Coronary artery (tissue), 2 donors: ENCODE results near the gene LRRD1.
"Not testable (repeated sequence)": the region's sequence is repeated elsewhere in the genome, so short reads cannot be mapped to it uniquely, and the experiment has no call there.

Source experiments
- DNase-seq: peaks from one replicate; pipeline ENCODE4 v3.0.0-alpha.2; 2017; ENCODE audit warnings: low spot score
- H3K27ac ChIP-seq, 2 donors: fragments of 200-600 bp; sonication (generic); one replicate each; pipeline ENCODE4 v1.5.1; 2016 to 2019
- H3K4me3 ChIP-seq: fragments of 200-600 bp; sonication (generic); 2 replicates; pipeline ENCODE4 v1.5.1; 2016; ENCODE audit warnings: mild to moderate bottlenecking, moderate library complexity
- TF ChIP-seq, protein P1 (sequence below): fragments of 200-600 bp; sonication (generic); IDR thresholded peaks from one replicate; pipeline ENCODE4 v1.5.1; 2019; ENCODE audit warnings: antibody characterized with exemption

LRRD1 gene

DNA sequence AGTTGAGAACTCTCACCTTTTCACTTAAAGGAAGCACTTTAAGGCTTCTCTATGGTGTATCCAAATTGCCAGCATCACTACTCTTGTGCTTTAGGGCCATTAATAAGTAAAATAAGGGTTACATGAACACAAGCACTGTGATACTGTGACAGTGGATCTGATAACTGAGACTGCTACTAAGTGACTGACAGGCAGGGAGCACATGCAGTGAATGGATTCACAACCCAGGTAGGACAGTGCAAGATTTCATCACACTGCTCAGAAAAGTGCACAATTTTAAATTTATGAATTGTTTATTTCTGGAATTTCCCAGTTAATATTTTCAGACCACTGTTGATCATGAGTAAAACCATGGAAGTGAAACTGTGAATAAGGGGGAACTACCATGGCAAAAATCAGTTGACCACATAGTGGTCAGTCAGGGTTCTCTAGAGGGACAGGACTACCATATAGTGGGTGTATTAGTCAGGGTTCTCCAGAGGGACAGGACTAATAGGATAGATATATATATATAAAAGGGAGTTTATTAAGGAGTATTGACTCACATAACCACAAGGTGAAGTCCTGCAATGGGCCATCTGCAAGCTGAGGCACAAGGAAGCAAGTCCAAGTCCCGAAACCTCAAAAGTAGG is 23.7 kb downstream of the LRRD1 start:
- TF ChIP-seq, protein P1, sequence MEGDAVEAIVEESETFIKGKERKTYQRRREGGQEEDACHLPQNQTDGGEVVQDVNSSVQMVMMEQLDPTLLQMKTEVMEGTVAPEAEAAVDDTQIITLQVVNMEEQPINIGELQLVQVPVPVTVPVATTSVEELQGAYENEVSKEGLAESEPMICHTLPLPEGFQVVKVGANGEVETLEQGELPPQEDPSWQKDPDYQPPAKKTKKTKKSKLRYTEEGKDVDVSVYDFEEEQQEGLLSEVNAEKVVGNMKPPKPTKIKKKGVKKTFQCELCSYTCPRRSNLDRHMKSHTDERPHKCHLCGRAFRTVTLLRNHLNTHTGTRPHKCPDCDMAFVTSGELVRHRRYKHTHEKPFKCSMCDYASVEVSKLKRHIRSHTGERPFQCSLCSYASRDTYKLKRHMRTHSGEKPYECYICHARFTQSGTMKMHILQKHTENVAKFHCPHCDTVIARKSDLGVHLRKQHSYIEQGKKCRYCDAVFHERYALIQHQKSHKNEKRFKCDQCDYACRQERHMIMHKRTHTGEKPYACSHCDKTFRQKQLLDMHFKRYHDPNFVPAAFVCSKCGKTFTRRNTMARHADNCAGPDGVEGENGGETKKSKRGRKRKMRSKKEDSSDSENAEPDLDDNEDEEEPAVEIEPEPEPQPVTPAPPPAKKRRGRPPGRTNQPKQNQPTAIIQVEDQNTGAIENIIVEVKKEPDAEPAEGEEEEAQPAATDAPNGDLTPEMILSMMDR, result no peak
- no peak for DNase-seq
- Histone ChIP-seq H3K4me3 (no peak overlapping the region), H3K27ac (no peak overlapping the region)

DNA sequence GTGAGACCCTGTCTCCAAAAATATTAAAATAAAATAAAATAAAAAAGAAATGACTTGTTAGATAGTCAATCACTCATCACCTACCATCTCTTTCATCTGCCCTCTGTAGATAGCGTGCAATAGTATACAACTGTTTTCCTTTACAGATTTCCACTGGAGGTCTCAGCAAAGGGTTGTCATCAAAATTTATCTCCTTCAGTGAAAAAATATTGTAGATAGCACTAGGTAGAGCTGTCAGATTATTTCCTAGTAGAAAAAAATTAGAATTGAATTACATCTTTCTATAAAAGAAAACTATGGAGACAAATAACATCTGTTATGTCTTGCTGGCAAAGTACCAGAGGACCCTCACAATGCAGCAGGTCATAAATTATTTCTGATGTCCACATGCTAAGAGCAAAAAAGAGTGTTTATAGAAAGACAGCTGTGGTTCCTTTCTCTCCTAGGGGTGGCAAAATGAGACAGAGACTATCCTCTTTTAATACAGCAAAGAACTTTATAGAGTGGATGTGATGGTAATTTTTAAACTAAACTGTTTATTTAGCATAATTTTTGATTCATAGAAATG is 28.4 kb downstream of the LRRD1 start:
- TF ChIP-seq, protein P1, result no peak
- Histone ChIP-seq H3K4me3 (no peak overlapping the region), H3K27ac (no peak overlapping the region)
- no peak for DNase-seq

DNA sequence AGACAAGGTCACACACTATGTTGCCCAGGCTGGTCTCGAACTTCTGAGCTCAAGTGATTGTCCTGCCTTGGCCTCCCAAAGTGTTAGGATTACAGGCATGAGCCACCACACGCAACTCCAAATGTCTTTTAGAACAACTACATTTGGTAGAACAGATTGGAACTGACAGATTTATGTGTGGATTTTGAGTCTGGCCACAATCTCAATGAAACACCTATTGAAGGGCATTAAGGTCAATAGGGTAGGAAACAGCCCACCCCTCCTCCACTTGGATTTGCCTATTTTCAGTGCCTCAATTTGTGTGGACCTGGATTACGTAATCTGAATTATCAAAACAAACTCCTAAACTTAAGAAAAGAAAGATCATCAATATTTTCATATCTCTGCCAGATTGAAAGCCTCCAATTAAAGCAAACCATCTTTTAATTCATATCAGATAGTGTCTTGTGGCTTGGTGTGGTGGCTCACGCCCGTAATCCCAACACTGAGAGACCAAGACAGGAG is 29.2 kb downstream of the LRRD1 start:
- TF ChIP-seq, protein P1, result no peak
- Histone ChIP-seq H3K4me3 (no peak overlapping the region), H3K27ac (no peak overlapping the region)
- no peak for DNase-seq

DNA sequence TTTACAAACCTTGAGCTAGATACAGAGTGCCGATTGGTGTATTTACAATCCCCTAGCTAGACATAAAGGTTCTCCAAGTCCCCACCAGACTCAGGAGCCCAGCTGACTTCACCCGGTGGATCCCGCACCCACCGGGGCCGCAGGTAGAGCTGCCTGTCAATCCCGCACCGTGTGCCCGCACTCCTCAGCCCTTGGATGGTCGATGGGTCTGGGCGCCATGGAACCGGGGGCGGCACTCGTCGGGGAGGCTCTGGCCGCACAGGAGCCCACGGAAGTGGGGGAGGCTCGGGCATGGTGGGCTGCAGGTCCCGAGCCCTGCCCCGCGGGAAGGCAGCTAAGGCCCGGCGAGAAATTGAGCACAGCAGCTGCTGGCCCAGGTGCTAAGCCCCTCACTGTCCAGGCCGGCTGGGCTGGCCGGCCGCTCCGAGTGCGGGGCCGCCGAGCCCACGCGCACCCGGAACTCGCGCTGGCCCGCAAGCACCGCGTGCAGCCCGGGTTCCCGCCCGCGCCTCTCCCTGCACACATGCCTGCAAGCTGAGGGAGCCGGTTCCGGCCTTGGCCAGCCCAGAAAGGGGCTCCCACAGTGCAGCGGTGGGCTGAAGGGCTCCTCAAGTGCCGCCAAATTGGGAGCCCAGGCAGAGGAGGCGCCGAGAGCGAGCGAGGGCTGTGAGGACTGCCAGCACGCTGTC is 35.6 kb downstream of the LRRD1 start:
- DNase-seq, H3K4me3 ChIP-seq: not testable (repeated sequence)

DNA sequence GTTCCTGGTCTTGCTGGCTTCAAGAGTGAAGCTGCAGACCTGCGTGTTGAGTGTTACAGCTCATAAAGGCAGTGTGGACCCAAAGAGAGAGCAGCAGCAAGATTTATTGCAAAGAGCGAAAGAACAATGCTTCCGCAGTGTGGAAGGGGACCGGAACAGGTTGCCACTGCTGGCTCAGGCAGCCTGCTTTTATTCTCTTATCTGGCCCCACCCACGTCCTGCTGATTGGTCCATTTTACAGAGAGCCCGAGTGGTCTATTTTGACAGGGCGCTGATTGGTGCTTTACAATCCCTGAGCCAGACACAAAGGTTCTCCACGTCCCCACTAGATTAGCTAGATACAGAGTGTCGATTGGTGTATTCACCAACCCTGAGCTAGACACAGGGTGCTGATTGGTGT is 36.2 kb downstream of the LRRD1 start:
- H3K27ac ChIP-seq, H3K4me3 ChIP-seq, DNase-seq: not testable (repeated sequence)

More for the DNA sequence above, 35.6 kb downstream of the LRRD1 start:
- not testable (repeated sequence) for H3K27ac ChIP-seq

DNA sequence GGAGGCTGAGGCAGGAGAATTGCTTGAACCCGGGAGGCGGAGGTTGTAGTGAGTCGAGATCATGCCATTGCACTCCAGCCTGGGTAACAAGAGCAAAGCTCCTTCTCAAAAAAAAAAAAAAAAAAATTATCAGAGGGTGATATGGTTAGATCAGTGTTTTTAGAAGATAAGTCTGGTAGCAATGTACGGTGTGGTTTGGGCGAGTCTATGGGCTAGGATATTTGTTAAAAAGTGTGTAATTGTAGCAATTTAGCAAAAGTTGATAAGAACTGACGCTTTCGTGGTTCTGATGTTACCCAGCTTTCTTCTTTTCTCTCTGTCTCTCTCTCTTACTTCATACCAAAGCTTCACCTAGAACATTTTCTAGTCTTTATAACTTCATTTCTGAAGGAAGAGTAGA is 37.8 kb downstream of the LRRD1 start:
- H3K27ac ChIP-seq, result no peak overlapping the region
- TF ChIP-seq, protein P1, result no peak
- DNase-seq, result no peak
- no peak overlapping the region for H3K4me3 ChIP-seq

DNA sequence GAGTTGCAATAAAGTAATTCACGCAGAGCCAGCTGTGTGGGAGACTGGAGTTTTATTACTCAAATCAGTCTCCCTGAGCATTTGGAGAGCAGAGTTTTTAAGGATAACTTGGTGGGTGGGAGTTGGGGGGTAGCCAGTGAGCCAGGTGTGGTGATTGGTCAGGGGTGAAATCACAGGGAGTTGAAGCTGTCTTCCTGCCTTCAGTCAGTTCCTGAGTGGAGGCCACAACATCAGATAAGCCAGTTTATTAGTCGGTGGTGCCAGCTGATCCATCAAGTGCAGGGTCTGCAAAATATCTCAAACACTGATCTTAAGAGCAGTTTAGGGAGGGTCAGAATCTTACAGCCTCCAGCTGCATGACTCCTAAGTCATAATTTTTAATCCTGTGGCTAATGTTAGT is 41.4 kb downstream of the LRRD1 start:
- Histone ChIP-seq H3K27ac (no peak overlapping the region), H3K4me3 (no peak overlapping the region)
- no peak for DNase-seq
- TF ChIP-seq, protein P1, result no peak
